Left renal cortex interstitium (tissue), 4 donors: ENCODE results near the gene PPCDC. TPM values are rescaled to one million over a fixed set of nuclear protein-coding genes. Genes with fewer than 3 reads are reported as not detected.

ENCODE experiments used
- polyA plus RNA-seq, 4 donors: library from polyadenylated mRNA; unstranded; fragments of 120-200 nt; gene quantifications; one replicate each; pipeline ENCODE4 v1.2.1, GENCODE V29; 2013; ENCODE audit not compliant: insufficient read length in 4 of 4

The PPCDC gene
- polyA plus RNA-seq, 4 donors: 11.1 to 15.1 (median 14.3) TPM

Other genes with a start within 250 kb of the PPCDC start
- 10 to 100 TPM; 45.4 to 51.3 (median 46.4) TPM for gene CSK, start 241.5 kb upstream of the PPCDC start, polyA plus RNA-seq
- gene LMAN1L, start 210.8 kb upstream of the PPCDC start, polyA plus RNA-seq: not detected
- gene CPLX3, start 197.0 kb upstream of the PPCDC start, polyA plus RNA-seq: under 1 TPM in 1 of 4 donors, not detected in 3; 0.07 TPM
- 10 to 100 TPM; 30.5 to 36.2 (median 33.7) TPM for gene ULK3, start 180.4 kb upstream of the PPCDC start, polyA plus RNA-seq
- gene SCAMP2, start 150.2 kb upstream of the PPCDC start, polyA plus RNA-seq: 10 to 100 TPM; 68.4 to 78.0 (median 72.7) TPM
- gene MPI, start 133.5 kb upstream of the PPCDC start, polyA plus RNA-seq: 10 to 100 TPM; 60.5 to 76.7 (median 63.1) TPM
- gene FAM219B, start 116.7 kb upstream of the PPCDC start, polyA plus RNA-seq: 10 to 100 TPM; 52.4 to 59.7 (median 57.6) TPM
- gene COX5A, start 85.5 kb upstream of the PPCDC start, polyA plus RNA-seq: 100 to 1,000 TPM; 191 to 233 (median 208) TPM
- 1 to 10 TPM; 2.0 to 3.4 (median 2.9) TPM for gene RPP25, start 66.8 kb upstream of the PPCDC start, polyA plus RNA-seq
- gene SCAMP5, start 28.0 kb upstream of the PPCDC start, polyA plus RNA-seq: 10 to 100 TPM; 19.5 to 30.0 (median 25.7) TPM
- gene C15orf39, start 178.3 kb downstream of the PPCDC start, polyA plus RNA-seq: 10 to 100 TPM in 2 of 4 donors, 1 to 10 TPM in 2; 7.7 to 11.5 (median 9.9) TPM
- gene GOLGA6C, start 234.7 kb downstream of the PPCDC start, polyA plus RNA-seq: not detected